ENCODE results near the gene BRAF. TPM values are rescaled to one million over a fixed set of nuclear protein-coding genes. Genes with fewer than 3 reads are reported as not detected.

The BRAF gene
- total RNA-seq, 1 experiment from 2014 or later: 29.7 TPM

GRCh38 chr7:140870003-140870402 is 54.7 kb downstream of the BRAF start:
- no TSS peak for BruUV-seq (replicated peaks)
- H3K79me2 ChIP-seq (ENCODE audit: insufficient read depth, low read length): peaks cover 67% of the 10 kb centered on the region
- no peaks in the 10 kb centered on the region for H3K9me2 ChIP-seq (ENCODE audit: insufficient read depth)
- H2AFZ ChIP-seq (ENCODE audit: low read depth, low read length, poor library complexity, severe bottlenecking): no peak overlapping the region
- POLR2A ChIA-PET: no interaction called here
- intact Hi-C loops (cut with micrococcal nuclease): no loop called here
- TF ChIP-seq SIN3A (IDR thresholded peaks at IDR 0.05; ENCODE audit: low read depth): no peak
- TF ChIP-seq ELF1 (IDR thresholded peaks at IDR 0.05; ENCODE audit: borderline replicate concordance, low read depth): no peak
- TF ChIP-seq POLR2A (IDR thresholded peaks at IDR 0.05; ENCODE audit: borderline replicate concordance, extremely low read depth, insufficient read depth, insufficient read length): no peak
- TF ChIP-seq, protein P1, sequence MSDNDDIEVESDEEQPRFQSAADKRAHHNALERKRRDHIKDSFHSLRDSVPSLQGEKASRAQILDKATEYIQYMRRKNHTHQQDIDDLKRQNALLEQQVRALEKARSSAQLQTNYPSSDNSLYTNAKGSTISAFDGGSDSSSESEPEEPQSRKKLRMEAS (IDR thresholded peaks at IDR 0.05): no peak
- TF ChIP-seq SRF (IDR thresholded peaks at IDR 0.05; ENCODE audit: low read depth): no peak
- TF ChIP-seq CTCF (IDR thresholded peaks at IDR 0.05 in 2 of 3, conservative IDR thresholded peaks at IDR 0.05 in 1 of 3; ENCODE audit: borderline replicate concordance in 1 of 3, insufficient read depth in 1 of 3, low read depth in 2 of 3, low read length in 2 of 3): no peak
- TF ChIP-seq EZH2phosphoT487 (IDR thresholded peaks at IDR 0.05; ENCODE audit: borderline replicate concordance): no peak
- TF ChIP-seq POLR2AphosphoS5 (IDR thresholded peaks at IDR 0.05; ENCODE audit: low read depth, low read length): no peak
- no peak for TF ChIP-seq YY1 (IDR thresholded peaks at IDR 0.05; ENCODE audit: extremely low read depth, insufficient replicate concordance, low read depth, low read length)
- TF ChIP-seq, protein P2, sequence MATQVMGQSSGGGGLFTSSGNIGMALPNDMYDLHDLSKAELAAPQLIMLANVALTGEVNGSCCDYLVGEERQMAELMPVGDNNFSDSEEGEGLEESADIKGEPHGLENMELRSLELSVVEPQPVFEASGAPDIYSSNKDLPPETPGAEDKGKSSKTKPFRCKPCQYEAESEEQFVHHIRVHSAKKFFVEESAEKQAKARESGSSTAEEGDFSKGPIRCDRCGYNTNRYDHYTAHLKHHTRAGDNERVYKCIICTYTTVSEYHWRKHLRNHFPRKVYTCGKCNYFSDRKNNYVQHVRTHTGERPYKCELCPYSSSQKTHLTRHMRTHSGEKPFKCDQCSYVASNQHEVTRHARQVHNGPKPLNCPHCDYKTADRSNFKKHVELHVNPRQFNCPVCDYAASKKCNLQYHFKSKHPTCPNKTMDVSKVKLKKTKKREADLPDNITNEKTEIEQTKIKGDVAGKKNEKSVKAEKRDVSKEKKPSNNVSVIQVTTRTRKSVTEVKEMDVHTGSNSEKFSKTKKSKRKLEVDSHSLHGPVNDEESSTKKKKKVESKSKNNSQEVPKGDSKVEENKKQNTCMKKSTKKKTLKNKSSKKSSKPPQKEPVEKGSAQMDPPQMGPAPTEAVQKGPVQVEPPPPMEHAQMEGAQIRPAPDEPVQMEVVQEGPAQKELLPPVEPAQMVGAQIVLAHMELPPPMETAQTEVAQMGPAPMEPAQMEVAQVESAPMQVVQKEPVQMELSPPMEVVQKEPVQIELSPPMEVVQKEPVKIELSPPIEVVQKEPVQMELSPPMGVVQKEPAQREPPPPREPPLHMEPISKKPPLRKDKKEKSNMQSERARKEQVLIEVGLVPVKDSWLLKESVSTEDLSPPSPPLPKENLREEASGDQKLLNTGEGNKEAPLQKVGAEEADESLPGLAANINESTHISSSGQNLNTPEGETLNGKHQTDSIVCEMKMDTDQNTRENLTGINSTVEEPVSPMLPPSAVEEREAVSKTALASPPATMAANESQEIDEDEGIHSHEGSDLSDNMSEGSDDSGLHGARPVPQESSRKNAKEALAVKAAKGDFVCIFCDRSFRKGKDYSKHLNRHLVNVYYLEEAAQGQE (IDR thresholded peaks at IDR 0.05; ENCODE audit: low read depth): no peak
- TF ChIP-seq CEBPB (IDR thresholded peaks at IDR 0.05; ENCODE audit: low read depth): no peak
- H4K20me1 ChIP-seq (ENCODE audit: insufficient read depth): no peaks in the 10 kb centered on the region; the same call in 1 of the 2 replicates
- no peaks in the 10 kb centered on the region for H3K27me3 ChIP-seq (ENCODE audit: insufficient read depth, low read length)
- CTCF ChIA-PET: no interaction called here
- H3K4me2 ChIP-seq (ENCODE audit: low read length): no peak overlapping the region
- DNase-seq (ENCODE audit: low read depth, low spot score) (no peak), ATAC-seq (no peak)
- no peaks in the 10 kb centered on the region for H3K9me3 ChIP-seq (ENCODE audit: control insufficient read depth in 1 of 2, insufficient read depth in 1 of 2, low read depth in 1 of 2, low read length in 2 of 2)
- H3K4me1 ChIP-seq (ENCODE audit: control insufficient read depth in 1 of 2, insufficient read depth in 2 of 2, low read length in 2 of 2): no peaks in the 10 kb centered on the region
- no peak overlapping the region for H3K9ac ChIP-seq (ENCODE audit: low read length)
- RAD21 ChIA-PET (ENCODE audit: low non-redundant PET in 1 of 2, low total read pairs in 2 of 2, uncharacterized antibody in 2 of 2, unreplicated experiment in 2 of 2): no interaction called here
- no peak overlapping the region for H3K4me3 ChIP-seq (replicated peaks in 1 of 2; ENCODE audit: low read depth in 1 of 2, low read length in 2 of 2)
- no peaks in the 10 kb centered on the region for H3K36me3 ChIP-seq (ENCODE audit: control insufficient read depth in 1 of 2, insufficient read depth in 2 of 2, low read length in 2 of 2)
- H3K27ac ChIP-seq (ENCODE audit: low read depth, low read length): no peak overlapping the region

Data from HCT116 (cell line).